Ovary (tissue), 3 donors: Measurements from ENCODE around the gene CUL4A.

Experiments
- EP300 ChIP-seq: sonication (generic); formaldehyde crosslinking; IDR thresholded peaks from one replicate; pipeline ENCODE4 v1.6.1; 2017; ENCODE audit warnings: antibody characterized with exemption
- POLR2A ChIP-seq: fragments of 450-650 bp; IDR thresholded peaks from one replicate; pipeline ENCODE4 v1.6.1; 2017; ENCODE audit warnings: antibody characterized with exemption, mild to moderate bottlenecking, moderate library complexity
- TF ChIP-seq, protein P1 (sequence below), 3 donors: fragments of 450-650 bp in 2 of 3; fragments of 200-600 bp in 1 of 3; IDR thresholded peaks; one replicate each; pipeline versions ENCODE4 v1.5.1 to v1.8.0; 2016 to 2022; ENCODE audit warnings: antibody characterized with exemption in 3 of 3, mild to moderate bottlenecking in 1 of 3
- donor health status: DM: no; HTN: no; CAD: no.

DNA sequence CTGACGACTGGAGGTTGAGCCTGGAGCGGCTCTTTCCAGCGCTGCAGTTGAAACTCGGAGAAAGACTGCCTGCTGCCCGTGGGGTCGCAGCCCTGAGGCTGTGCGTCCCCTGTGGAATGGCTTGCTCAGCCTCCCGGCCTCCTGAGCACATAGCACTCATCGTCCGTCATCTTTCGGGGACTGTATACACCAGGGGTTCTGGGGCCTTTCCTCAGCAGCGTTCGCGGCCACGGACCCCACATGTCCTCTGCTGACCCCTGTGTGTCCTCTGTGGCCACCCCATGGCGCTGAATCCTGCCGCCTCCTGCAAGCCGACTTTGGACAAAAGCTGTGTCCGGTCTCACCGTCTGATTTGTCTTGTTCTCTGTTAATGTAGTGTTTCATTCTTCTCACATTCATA, 20.4 kb downstream of the CUL4A start:
- no peak for TF ChIP-seq POLR2A
- TF ChIP-seq, protein P1, sequence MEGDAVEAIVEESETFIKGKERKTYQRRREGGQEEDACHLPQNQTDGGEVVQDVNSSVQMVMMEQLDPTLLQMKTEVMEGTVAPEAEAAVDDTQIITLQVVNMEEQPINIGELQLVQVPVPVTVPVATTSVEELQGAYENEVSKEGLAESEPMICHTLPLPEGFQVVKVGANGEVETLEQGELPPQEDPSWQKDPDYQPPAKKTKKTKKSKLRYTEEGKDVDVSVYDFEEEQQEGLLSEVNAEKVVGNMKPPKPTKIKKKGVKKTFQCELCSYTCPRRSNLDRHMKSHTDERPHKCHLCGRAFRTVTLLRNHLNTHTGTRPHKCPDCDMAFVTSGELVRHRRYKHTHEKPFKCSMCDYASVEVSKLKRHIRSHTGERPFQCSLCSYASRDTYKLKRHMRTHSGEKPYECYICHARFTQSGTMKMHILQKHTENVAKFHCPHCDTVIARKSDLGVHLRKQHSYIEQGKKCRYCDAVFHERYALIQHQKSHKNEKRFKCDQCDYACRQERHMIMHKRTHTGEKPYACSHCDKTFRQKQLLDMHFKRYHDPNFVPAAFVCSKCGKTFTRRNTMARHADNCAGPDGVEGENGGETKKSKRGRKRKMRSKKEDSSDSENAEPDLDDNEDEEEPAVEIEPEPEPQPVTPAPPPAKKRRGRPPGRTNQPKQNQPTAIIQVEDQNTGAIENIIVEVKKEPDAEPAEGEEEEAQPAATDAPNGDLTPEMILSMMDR (IDR thresholded peaks at IDR 0.05), result no peak
- TF ChIP-seq EP300, result no peak
